Measurements from ENCODE around the gene G3BP1. TPM values are rescaled to one million over a fixed set of nuclear protein-coding genes. Genes with fewer than 3 reads are reported as not detected.

The G3BP1 gene
- total and polyA plus RNA-seq, 2 of the 13 experiments (the other 11 are each of a cell fraction or from before 2014, with no cell fraction given): 36.7 to 320 TPM

GRCh38 chr5:151820903-151821302, 49.1 kb downstream of the G3BP1 start (continued):
- TF ChIP-seq ARNTL (CRISPR knock-in tag; IDR thresholded peaks at IDR 0.05) (0 out of 2 replicates have a peak, but pooled peaks have one; percentile 25), SOX5 (CRISPR knock-in tag; IDR thresholded peaks at IDR 0.05; ENCODE audit: borderline replicate concordance) (peak; percentile 91), FOXA1 (IDR thresholded peaks at IDR 0.05) (no peak), FOXA1 (CRISPR knock-in tag; IDR thresholded peaks at IDR 0.05) (peak; percentile 95), FOXO1 (CRISPR knock-in tag; IDR thresholded peaks at IDR 0.05) (0 out of 2 replicates have a peak, but pooled peaks have one; percentile 51), CHCHD3 (CRISPR knock-in tag; IDR thresholded peaks at IDR 0.05) (no peak), TBX3 (IDR thresholded peaks at IDR 0.05; ENCODE audit: borderline replicate concordance) (peak; percentile 68; the same call in 1 of the 2 replicates), ZNF609 (CRISPR knock-in tag; IDR thresholded peaks at IDR 0.05; ENCODE audit: borderline replicate concordance) (peak; percentile 64; the same call in 1 of the 2 replicates), HNF4A (CRISPR knock-in tag; IDR thresholded peaks at IDR 0.05) (peak; percentile 90), ZNF281 (CRISPR knock-in tag; IDR thresholded peaks at IDR 0.05; ENCODE audit: borderline replicate concordance) (peak; percentile 57; the same call in 1 of the 2 replicates), SIX1 (CRISPR knock-in tag; IDR thresholded peaks at IDR 0.05; ENCODE audit: borderline replicate concordance) (peak; percentile 74; the same call in 1 of the 2 replicates), RAD21 (CRISPR knock-in tag; IDR thresholded peaks at IDR 0.05) (0 out of 2 replicates have a peak, but pooled peaks have one; percentile 18), POLR2G (IDR thresholded peaks at IDR 0.05; ENCODE audit: low read depth, low read length) (peak; percentile 48), MED1 (CRISPR knock-in tag; IDR thresholded peaks at IDR 0.05) (peak; percentile 75), MIER2 (CRISPR knock-in tag; IDR thresholded peaks at IDR 0.05) (peak; percentile 75), NR2F6 (IDR thresholded peaks at IDR 0.05) (peak; percentile 64), NR2F6 (CRISPR knock-in tag; IDR thresholded peaks at IDR 0.05) (peak; percentile 43), BORCS8-MEF2B (CRISPR knock-in tag; IDR thresholded peaks at IDR 0.05) (no peak), RBAK (CRISPR knock-in tag; IDR thresholded peaks at IDR 0.05) (no peak), SIN3B (IDR thresholded peaks at IDR 0.05; ENCODE audit: low read length) (no peak), ZNF143 (CRISPR knock-in tag; IDR thresholded peaks at IDR 0.05) (no peak), ZNF720 (CRISPR knock-in tag; IDR thresholded peaks at IDR 0.05) (no peak), SMAD3 (CRISPR knock-in tag; IDR thresholded peaks at IDR 0.05) (peak; percentile 47; the same call in 1 of the 2 replicates), NR2F2 (IDR thresholded peaks at IDR 0.05; ENCODE audit: borderline replicate concordance, low read depth) (peak; percentile 22; the same call in 1 of the 2 replicates), ZNF414 (CRISPR knock-in tag; IDR thresholded peaks at IDR 0.05) (no peak), ZMAT3 (CRISPR knock-in tag; conservative IDR thresholded peaks at IDR 0.05) (no peak), HMG20A (CRISPR knock-in tag; IDR thresholded peaks at IDR 0.05; ENCODE audit: borderline replicate concordance) (peak; percentile 83; the same call in 1 of the 2 replicates)

Data from HepG2 (cell line).